ENCODE measurements around the gene B4GALNT1. TPM values are rescaled to one million over a fixed set of nuclear protein-coding genes. Genes with fewer than 3 reads are reported as not detected.
A peak's percentile ranks its signal among the peaks of the same experiment; 100 is the strongest.

The B4GALNT1 gene
- total and polyA plus RNA-seq, 5 experiments from 2014 or later, result 0.30 TPM; not detected in 4

- peaks cover 14 to 36% (median 20%) of the 10 kb centered on the region in 4 donors for H3K4me1 Mint-ChIP-seq
- no peak for ATAC-seq
- peak overlapping the region in 1 of 10 donors; percentile 78 for H3K4me3 Mint-ChIP-seq
- peak overlapping the region in 1 of 10 donors; percentile 18 for H3K27ac Mint-ChIP-seq
- no peaks in the 10 kb centered on the region for H3K36me3 Mint-ChIP-seq
- peaks cover 0 to 1% (median 0%) of the 10 kb centered on the region in 9 donors for H3K9me3 Mint-ChIP-seq
- POLR2A ChIA-PET, result interaction anchor here (0.5 to 1.2 kb wide), 3 partner anchors 15 to 63 kb away, joined by 3 to 6 read pairs (median 3); partner anchors contain the start of gene OS9
- peaks cover 23 to 89% (median 60%) of the 10 kb centered on the region in 5 donors for H3K27me3 Mint-ChIP-seq
- DNase-seq, result no peak
Measured at GRCh38 chr12:57630891-57631433, 2.0 kb downstream of the B4GALNT1 start.

DNA sequence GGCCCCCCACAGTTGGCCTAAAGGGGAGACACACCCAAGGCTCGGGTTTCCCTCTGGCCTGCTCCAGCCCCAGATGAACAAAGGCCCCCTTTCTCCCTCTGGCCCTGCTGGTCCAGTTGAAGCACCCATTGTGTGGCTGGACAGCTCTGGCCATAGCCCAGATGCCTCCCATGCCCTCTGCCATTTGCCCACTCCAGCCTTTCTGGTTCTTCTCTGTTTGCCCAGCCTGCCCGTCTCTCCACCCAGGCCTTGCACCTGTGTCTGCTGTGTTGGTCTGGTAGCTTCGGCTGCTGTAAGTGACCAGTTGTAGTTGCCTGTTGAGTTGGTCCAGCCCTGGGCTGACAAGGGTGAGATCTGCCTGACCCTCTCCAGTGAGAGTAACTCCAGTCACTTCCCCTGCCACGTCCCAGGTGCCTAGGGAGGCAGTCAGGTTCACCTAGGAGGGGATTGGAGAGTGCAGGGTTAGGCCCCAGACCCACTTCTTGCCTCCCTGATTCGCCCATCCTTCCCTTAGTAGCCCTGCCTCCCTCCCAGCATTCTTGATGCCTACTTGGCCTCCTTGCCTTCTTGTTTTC is 3.0 kb downstream of the B4GALNT1 start:
- no peak overlapping the region for H3K4me3 Mint-ChIP-seq
- H3K27me3 Mint-ChIP-seq, result peaks cover 30 to 96% (median 63%) of the 10 kb centered on the region in 5 donors
- DNase-seq, result no peak
- POLR2A ChIA-PET, result interaction anchor here (0.7 to 1.2 kb wide), 2 partner anchors 14 to 64 kb away, joined by 3 read pairs; partner anchors contain the start of gene OS9
- H3K27ac Mint-ChIP-seq, result no peak overlapping the region
- peaks cover 0 to 1% (median 0%) of the 10 kb centered on the region in 9 donors for H3K9me3 Mint-ChIP-seq
- ATAC-seq, result no peak
- H3K36me3 Mint-ChIP-seq, result no peaks in the 10 kb centered on the region
- peaks cover 14 to 36% (median 20%) of the 10 kb centered on the region in 4 donors for H3K4me1 Mint-ChIP-seq

- peak overlapping the region in 6 of 10 donors; percentile 26 to 68 (median 55) for H3K4me3 Mint-ChIP-seq
- POLR2A ChIA-PET, result no interaction called here
- H3K36me3 Mint-ChIP-seq, result no peaks in the 10 kb centered on the region
- ATAC-seq (no peak), DNase-seq (no peak)
- H3K27me3 Mint-ChIP-seq, result peaks cover 38 to 96% (median 76%) of the 10 kb centered on the region in 5 donors
- H3K27ac Mint-ChIP-seq, result peak overlapping the region in 1 of 10 donors; percentile 91
- peaks cover 0 to 1% (median 0%) of the 10 kb centered on the region in 9 donors for H3K9me3 Mint-ChIP-seq
- H3K4me1 Mint-ChIP-seq, result peaks cover 14 to 35% (median 19%) of the 10 kb centered on the region in 4 donors
Measured at GRCh38 chr12:57628280-57629191, 4.5 kb downstream of the B4GALNT1 start.

DNA sequence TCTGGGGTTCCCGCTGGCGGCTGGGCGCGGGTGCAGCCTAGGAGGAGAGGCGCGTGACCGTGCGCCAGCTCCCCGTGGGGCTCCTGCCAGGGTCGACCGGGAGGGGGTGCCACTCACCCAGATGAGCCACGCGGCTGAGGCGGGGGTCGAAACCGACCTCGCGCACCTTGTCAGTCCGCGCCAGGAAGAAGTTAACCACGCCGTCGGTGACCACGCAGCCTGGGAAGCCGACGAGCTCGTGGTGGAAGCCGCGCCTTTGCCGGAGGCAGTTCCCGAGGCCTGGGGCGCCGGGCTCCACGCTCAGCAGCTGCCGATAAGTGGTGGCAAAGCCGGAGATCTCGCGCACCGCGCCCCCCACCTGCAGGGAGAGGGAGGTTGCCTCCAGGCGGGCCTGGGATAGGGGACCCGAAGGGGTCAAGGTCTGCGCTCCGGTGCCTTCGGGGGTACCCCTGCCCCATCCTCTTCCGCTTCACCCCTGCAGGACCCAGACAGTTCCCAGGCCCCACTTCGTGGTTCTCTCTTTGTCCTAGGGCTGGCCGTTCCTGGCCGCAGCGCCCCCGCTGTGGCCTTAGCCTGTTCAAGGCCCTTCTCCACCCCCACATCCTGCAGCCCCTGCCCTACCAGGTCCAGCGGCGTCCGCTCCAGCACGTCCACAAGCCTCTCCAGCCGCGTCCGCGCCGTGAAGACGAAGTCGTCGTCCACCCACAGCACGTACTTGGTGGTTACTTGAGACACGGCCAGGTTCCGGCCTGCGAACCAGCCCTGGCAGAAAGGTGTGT is 5.3 kb downstream of the B4GALNT1 start:
- POLR2A ChIA-PET, result interaction anchor here (0.5 to 1.0 kb wide), 2 partner anchors 16 to 32 kb away, joined by 4 to 5 read pairs; no protein-coding TSS in a partner anchor
- Mint-ChIP-seq H3K36me3 (no peaks in the 10 kb centered on the region), H3K4me3 (peak overlapping the region; percentile 3 to 68 (median 46))

GRCh38 chr12:57626921-57627445 is 6.0 kb downstream of the B4GALNT1 start:
- Mint-ChIP-seq H3K36me3 (peaks cover 0 to 1% (median 0%) of the 10 kb centered on the region in 3 donors), H3K27me3 (peaks cover 51 to 99% (median 86%) of the 10 kb centered on the region in 5 donors), H3K27ac (peak overlapping the region in 1 of 10 donors; percentile 65), H3K4me3 (peak overlapping the region in 6 of 10 donors; percentile 39 to 67 (median 56)), H3K9me3 (peaks cover 0 to 1% (median 0%) of the 10 kb centered on the region in 9 donors), H3K4me1 (peaks cover 11 to 27% (median 16%) of the 10 kb centered on the region in 4 donors)
- ATAC-seq, result no peak
- no peak for DNase-seq
- POLR2A ChIA-PET, result interaction anchor here (0.5 to 1.0 kb wide), 2 partner anchors 16 to 31 kb away, joined by 4 to 5 read pairs; no protein-coding TSS in a partner anchor

More for the DNA sequence above, 5.3 kb downstream of the B4GALNT1 start:
- Mint-ChIP-seq H3K4me1 (peaks cover 11 to 29% (median 15%) of the 10 kb centered on the region in 4 donors), H3K27ac (peak overlapping the region in 1 of 10 donors; percentile 91), H3K9me3 (peaks cover 0 to 1% (median 0%) of the 10 kb centered on the region in 9 donors), H3K27me3 (peaks cover 44 to 99% (median 83%) of the 10 kb centered on the region in 5 donors)
- DNase-seq (peak in 2 of 10 donors; percentile 24 to 38), ATAC-seq (peak; percentile 63 to 75)

GRCh38 chr12:57626111-57626920 is 6.7 kb downstream of the B4GALNT1 start:
- Mint-ChIP-seq H3K36me3 (peaks cover 0 to 3% (median 0%) of the 10 kb centered on the region in 3 donors), H3K9me3 (peaks cover 0 to 1% (median 0%) of the 10 kb centered on the region in 9 donors), H3K27ac (peak overlapping the region in 1 of 10 donors; percentile 65), H3K27me3 (peaks cover 50 to 99% (median 87%) of the 10 kb centered on the region in 5 donors), H3K4me1 (peaks cover 17 to 30% (median 20%) of the 10 kb centered on the region in 4 donors), H3K4me3 (peak overlapping the region in 6 of 10 donors; percentile 4 to 67 (median 52))
- POLR2A ChIA-PET, result no interaction called here
- no peak for DNase-seq
- no peak for ATAC-seq

GRCh38 chr12:57625261-57626032 is 7.6 kb downstream of the B4GALNT1 start:
- Mint-ChIP-seq H3K4me3 (no peak overlapping the region), H3K27me3 (peaks cover 53 to 99% (median 87%) of the 10 kb centered on the region in 5 donors), H3K36me3 (peaks cover 0 to 3% (median 0%) of the 10 kb centered on the region in 3 donors), H3K4me1 (peaks cover 26 to 38% (median 27%) of the 10 kb centered on the region in 4 donors), H3K9me3 (peaks cover 0 to 1% (median 0%) of the 10 kb centered on the region in 9 donors), H3K27ac (peak overlapping the region in 1 of 10 donors; percentile 53)
- DNase-seq (no peak), ATAC-seq (no peak)
- POLR2A ChIA-PET, result interaction anchor here (0.5 kb wide), 1 partner anchor 86 kb away, joined by 7 read pairs; no protein-coding TSS in a partner anchor

DNA sequence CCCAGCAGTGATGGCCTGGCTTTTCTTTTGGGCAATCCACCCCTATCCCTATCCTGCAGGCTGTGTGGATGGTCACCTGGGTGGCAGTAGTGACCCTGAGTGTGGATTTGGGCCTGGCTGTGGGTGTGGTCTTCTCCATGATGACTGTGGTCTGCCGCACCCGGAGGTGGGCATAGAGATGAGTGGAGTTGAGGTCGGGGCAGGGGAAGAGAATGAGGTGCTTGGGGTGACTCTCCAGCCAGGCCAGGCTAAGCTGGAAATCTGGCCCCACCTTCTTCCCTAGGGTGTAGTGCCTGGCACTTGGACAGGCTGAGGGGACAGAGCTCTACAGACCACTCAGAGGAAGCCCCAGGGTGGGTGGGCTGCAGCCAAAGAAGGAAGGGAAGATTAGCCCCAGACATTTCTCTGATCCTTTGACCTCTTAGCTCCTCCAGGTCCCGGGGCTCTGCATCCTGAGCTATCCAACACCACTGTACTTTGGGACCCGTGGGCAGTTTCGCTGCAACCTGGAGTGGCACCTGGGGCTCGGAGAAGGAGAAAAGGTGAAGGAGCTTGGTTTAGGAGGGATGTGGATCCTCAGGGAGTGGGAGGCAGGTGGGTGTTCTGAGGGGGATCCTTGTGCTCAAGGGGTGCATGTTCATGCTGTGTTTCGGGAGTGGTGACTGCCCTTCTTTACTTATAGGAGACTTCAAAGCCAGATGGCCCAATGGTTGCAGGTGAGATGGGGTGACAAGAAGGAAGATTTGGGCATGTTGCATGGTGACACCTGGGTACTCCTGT is 8.4 kb downstream of the B4GALNT1 start:
- no peak overlapping the region for H3K4me3 Mint-ChIP-seq
- POLR2A ChIA-PET, result interaction anchor here (0.5 kb wide), 1 partner anchor 87 kb away, joined by 7 read pairs; no protein-coding TSS in a partner anchor

DNA sequence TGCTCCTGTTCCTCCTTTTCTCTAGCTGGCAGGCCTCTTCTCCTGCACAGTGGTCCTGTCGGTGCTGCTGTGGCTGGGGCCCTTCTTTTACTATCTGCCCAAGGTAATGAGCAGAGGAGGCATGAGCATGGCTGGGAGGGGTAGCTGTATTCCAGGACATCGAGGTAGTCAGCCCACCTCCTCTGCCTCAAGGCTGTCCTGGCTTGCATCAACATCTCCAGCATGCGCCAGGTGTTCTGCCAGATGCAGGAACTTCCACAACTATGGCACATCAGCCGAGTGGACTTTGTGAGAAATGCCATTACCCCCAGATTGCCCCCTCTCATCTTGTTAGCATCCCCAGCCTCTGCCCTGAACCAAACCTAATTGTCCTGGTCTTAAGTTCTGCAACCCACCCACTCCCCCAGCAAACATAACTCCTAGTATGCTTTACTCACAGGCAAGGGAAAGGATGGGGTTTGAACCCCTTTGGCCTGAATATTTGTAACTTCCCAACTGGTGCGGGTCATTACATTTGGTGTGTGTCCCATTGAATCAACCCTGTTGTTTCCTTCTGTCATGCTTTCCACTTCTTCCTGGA is 9.1 kb downstream of the B4GALNT1 start:
- Mint-ChIP-seq H3K9me3 (peaks cover 0 to 1% (median 0%) of the 10 kb centered on the region in 9 donors), H3K27ac (no peak overlapping the region), H3K4me3 (peak overlapping the region in 1 of 10 donors; percentile 51), H3K27me3 (peaks cover 59 to 100% (median 90%) of the 10 kb centered on the region in 5 donors), H3K4me1 (peaks cover 29 to 49% (median 37%) of the 10 kb centered on the region in 4 donors), H3K36me3 (peaks cover 0 to 3% (median 0%) of the 10 kb centered on the region in 3 donors)
- POLR2A ChIA-PET, result no interaction called here
- ATAC-seq (no peak), DNase-seq (no peak)

More for the DNA sequence above, 8.4 kb downstream of the B4GALNT1 start:
- ATAC-seq (no peak), DNase-seq (no peak)
- Mint-ChIP-seq H3K27ac (peak overlapping the region in 1 of 10 donors; percentile 85), H3K9me3 (peaks cover 0 to 1% (median 0%) of the 10 kb centered on the region in 9 donors), H3K36me3 (peaks cover 0 to 3% (median 0%) of the 10 kb centered on the region in 3 donors), H3K27me3 (peaks cover 54 to 99% (median 85%) of the 10 kb centered on the region in 5 donors), H3K4me1 (peaks cover 27 to 42% (median 33%) of the 10 kb centered on the region in 4 donors)

Measured in naive thymus-derived CD8-positive, alpha-beta T cell (primary cell).